Spleen (tissue), 11 donors: ENCODE measurements around the gene SOX9. TPM values are rescaled to one million over a fixed set of nuclear protein-coding genes. Genes with fewer than 3 reads are reported as not detected.

Source experiments
- DNase-seq: peaks from one replicate; pipeline ENCODE4 v3.0.0-alpha.2; 2020
- H3K27ac ChIP-seq, 8 donors: fragments of 200-600 bp; sonication (generic) in 7 of 8; 1 replicate in 4 of 8; 2 replicates in 4 of 8; pipeline versions ENCODE4 v1.5.0 to v1.8.0; 2016 to 2021; ENCODE audit warnings: inconsistent platforms in 4 of 8, mild to moderate bottlenecking in 4 of 8, moderate library complexity in 1 of 8
- H3K27me3 ChIP-seq, 7 donors: fragments of 200-600 bp; sonication (generic) in 6 of 7; replicated peaks in 1 of 7; 1 replicate in 4 of 7; 2 replicates in 3 of 7; pipeline versions ENCODE4 v1.5.0 to v1.8.0; 2016 to 2021; ENCODE audit warnings: inconsistent platforms in 3 of 7, mild to moderate bottlenecking in 1 of 7
- H3K36me3 ChIP-seq, 6 donors: fragments of 200-600 bp; sonication (generic) in 5 of 6; 1 replicate in 4 of 6; 2 replicates in 2 of 6; pipeline versions ENCODE4 v1.5.0 to v1.8.0; 2016 to 2021; ENCODE audit warnings: inconsistent platforms in 2 of 6
- H3K4me1 ChIP-seq, 6 donors: fragments of 200-600 bp; sonication (generic) in 5 of 6; 1 replicate in 3 of 6; 2 replicates in 3 of 6; pipeline versions ENCODE4 v1.5.0 to v1.8.0; 2016 to 2021; ENCODE audit warnings: inconsistent platforms in 3 of 6
- H3K4me3 ChIP-seq, 8 donors: fragments of 200-600 bp; sonication (generic) in 7 of 8; 1 replicate in 4 of 8; 2 replicates in 4 of 8; pipeline versions ENCODE4 v1.5.0 to v1.8.0; 2016 to 2021; ENCODE audit warnings: inconsistent platforms in 4 of 8, mild to moderate bottlenecking in 4 of 8, moderate library complexity in 2 of 8
- H3K9me3 ChIP-seq, 8 donors: fragments of 200-600 bp; sonication (generic) in 7 of 8; 1 replicate in 4 of 8; 2 replicates in 4 of 8; pipeline versions ENCODE4 v1.5.0 to v1.8.0; 2016 to 2021; ENCODE audit warnings: inconsistent platforms in 4 of 8
- CTCF ChIP-seq, 11 experiments: fragments of 200-600 bp in 7 of 11; fragments of 450-650 bp in 4 of 11; sonication (generic) in 4 of 11; IDR thresholded peaks in 8 of 11; conservative IDR thresholded peaks in 3 of 11; 1 replicate in 7 of 11; 2 replicates in 4 of 11; pipeline versions ENCODE4 v1.4.0 to v1.8.0; 2016 to 2021; ENCODE audit warnings: antibody characterized with exemption in 11 of 11, inconsistent platforms in 4 of 11, mild to moderate bottlenecking in 1 of 11
- POLR2A ChIP-seq, 3 donors: fragments of 450-650 bp; IDR thresholded peaks; one replicate each; pipeline ENCODE4 v1.5.1; 2017; ENCODE audit warnings: antibody characterized with exemption in 3 of 3, mild to moderate bottlenecking in 1 of 3
- POLR2AphosphoS5 ChIP-seq, 3 donors: sonication (generic); formaldehyde crosslinking; IDR thresholded peaks; one replicate each; pipeline ENCODE4 v1.5.1; 2017; ENCODE audit warnings: antibody characterized with exemption in 3 of 3
- WGBS, 5 donors: extraction: QIAGEN DNeasy Blood & Tissue Kit in 3 of 5; methylation state at CpG; one replicate each; pipeline versions ENCODE4 v1.1.5 to v1.1.7; 2013 to 2018; 5-methylcytosine and 5-hydroxymethylcytosine counted together
- intact Hi-C: fragments of 100-400 bp; cut with DNase I; formaldehyde crosslinking; loops from one replicate; pipeline ENCODE4 v1.15.0; 2023; ENCODE audit warnings: low total_unique reads
- polyA plus RNA-seq, 3 donors: library from polyadenylated mRNA; stranded (reverse); fragments of 200-250 nt; gene quantifications; one replicate each; pipeline ENCODE4 v1.2.1, GENCODE V29; 2013
- total RNA-seq, 7 donors: library from RNA; depleted of rRNA in 3 of 7; stranded (reverse); fragments of >200 nt in 3 of 7; fragmentation: NEBNext Ultra II Directional in 4 of 7; extraction: Animal tissue kit (Norgen Biotek cat#: 25700) in 4 of 7; gene quantifications; one replicate each; pipeline versions ENCODE4 v1.1.0 to v1.2.1, GENCODE V29; 2016 to 2021
- donor health status: healthy with polysubstance abuse.
- donor health status: DM: no; HTN: no; CAD: no; lungs with moderate emphysema.
- donor health status: DM: no; HTN: no; CAD: no.
- donor health status: Bipolar disorder and iron deficiency.
- donor health status: healthy.
- donor health status: DM: no; HTN: no; CAD: no.
- donor health status: DM: yes; HTN: yes; CAD: no.

SOX9 gene
- total and polyA plus RNA-seq, 10 donors, result 0.09 to 1.0 (median 0.38) TPM; not detected in 2

- Histone ChIP-seq H3K36me3 (no peaks in the 10 kb centered on the region), H3K27me3 (peaks cover 0 to 14% (median 0%) of the 10 kb centered on the region in 7 donors), H3K4me1 (no peaks in the 10 kb centered on the region), H3K27ac (no peak overlapping the region), H3K4me3 (no peak overlapping the region), H3K9me3 (peaks cover 0 to 31% (median 0%) of the 10 kb centered on the region in 8 donors)
- TF ChIP-seq POLR2AphosphoS5 (IDR thresholded peaks at IDR 0.05), result no peak
- no peak for TF ChIP-seq POLR2A (IDR thresholded peaks at IDR 0.05)
- TF ChIP-seq CTCF (IDR thresholded peaks at IDR 0.05 in 8 of 11, conservative IDR thresholded peaks at IDR 0.05 in 3 of 11), result no peak
- WGBS, 5 donors, result 73 to 95% (median 89%) methylated on average over 2 of the region's 2 CpGs
- intact Hi-C loops, result no loop called here
- no peak for DNase-seq
These were observed 41.7 kb downstream of the SOX9 start for GRCh38 chr17:72162569-72162968.

GRCh38 chr17:72163474-72163873 is 42.7 kb downstream of the SOX9 start:
- TF ChIP-seq CTCF (IDR thresholded peaks at IDR 0.05 in 8 of 11, conservative IDR thresholded peaks at IDR 0.05 in 3 of 11), result no peak
- TF ChIP-seq POLR2A (IDR thresholded peaks at IDR 0.05), result no peak
- 82 to 95% (median 87%) methylated on average over 2 of the region's 2 CpGs for WGBS, 5 donors

GRCh38 chr17:72164158-72164739 is 43.4 kb downstream of the SOX9 start:
- WGBS, 5 donors, result 84 to 99% (median 86%) methylated on average over 3 of the region's 3 CpGs
- no peak overlapping the region for H3K27ac ChIP-seq
- TF ChIP-seq POLR2AphosphoS5 (IDR thresholded peaks at IDR 0.05) (no peak), POLR2A (IDR thresholded peaks at IDR 0.05) (no peak), CTCF (IDR thresholded peaks at IDR 0.05 in 8 of 11, conservative IDR thresholded peaks at IDR 0.05 in 3 of 11) (no peak)
- intact Hi-C loops, result no loop called here
- H3K4me3 ChIP-seq, result no peak overlapping the region
- peaks cover 0 to 14% (median 0%) of the 10 kb centered on the region in 7 donors for H3K27me3 ChIP-seq
- no peak for DNase-seq
- peaks cover 0 to 27% (median 0%) of the 10 kb centered on the region in 8 donors for H3K9me3 ChIP-seq
- no peaks in the 10 kb centered on the region for H3K36me3 ChIP-seq
- no peaks in the 10 kb centered on the region for H3K4me1 ChIP-seq

More at GRCh38 chr17:72163474-72163873, 42.7 kb downstream of the SOX9 start:
- Histone ChIP-seq H3K27ac (no peak overlapping the region), H3K4me1 (no peaks in the 10 kb centered on the region), H3K27me3 (peaks cover 0 to 14% (median 0%) of the 10 kb centered on the region in 7 donors), H3K4me3 (no peak overlapping the region), H3K36me3 (no peaks in the 10 kb centered on the region), H3K9me3 (peaks cover 0 to 31% (median 0%) of the 10 kb centered on the region in 8 donors)
- no peak for DNase-seq
- intact Hi-C loops, result no loop called here

GRCh38 chr17:72165192-72165866 is 44.5 kb downstream of the SOX9 start:
- H3K4me1 ChIP-seq, result no peaks in the 10 kb centered on the region
- intact Hi-C loops, result no loop called here
- TF ChIP-seq POLR2A (IDR thresholded peaks at IDR 0.05) (no peak), CTCF (IDR thresholded peaks at IDR 0.05 in 8 of 11, conservative IDR thresholded peaks at IDR 0.05 in 3 of 11) (no peak), POLR2AphosphoS5 (IDR thresholded peaks at IDR 0.05) (no peak)
- peaks cover 0 to 14% (median 0%) of the 10 kb centered on the region in 7 donors for H3K27me3 ChIP-seq
- peaks cover 0 to 27% (median 0%) of the 10 kb centered on the region in 8 donors for H3K9me3 ChIP-seq
- no peak overlapping the region for H3K27ac ChIP-seq
- no peak for DNase-seq
- no peaks in the 10 kb centered on the region for H3K36me3 ChIP-seq
- H3K4me3 ChIP-seq, result no peak overlapping the region
- 60 to 70% (median 65%) methylated on average over 9 of the region's 9 CpGs for WGBS, 5 donors
